Right lobe of liver (tissue), 4 donors: Measurements from ENCODE around the gene SHC2.

Experiments used
- CTCF ChIP-seq, 4 donors: fragments of 200-600 bp in 3 of 4; fragments of 450-650 bp in 1 of 4; IDR thresholded peaks; one replicate each; pipeline versions ENCODE4 v1.5.1 to v1.8.0; 2016 to 2022; ENCODE audit warnings: antibody characterized with exemption in 4 of 4, mild to moderate bottlenecking in 2 of 4
- POLR2A ChIP-seq: fragments of 450-650 bp; IDR thresholded peaks from one replicate; pipeline ENCODE4 v1.6.1; 2017; ENCODE audit warnings: antibody characterized with exemption, mild to moderate bottlenecking
- donor health status: DM: no; HTN: no; CAD: no.
- donor health status: DM: no; HTN: no; CAD: no.
- donor health status: DM: no; HTN: yes; CAD: no.

GRCh38 chr19:369256-369655 is 91.6 kb downstream of the SHC2 start:
- TF ChIP-seq POLR2A, result no peak
- TF ChIP-seq CTCF (IDR thresholded peaks at IDR 0.05), result no peak
